ENCODE measurements around the gene MED9.

DNA sequence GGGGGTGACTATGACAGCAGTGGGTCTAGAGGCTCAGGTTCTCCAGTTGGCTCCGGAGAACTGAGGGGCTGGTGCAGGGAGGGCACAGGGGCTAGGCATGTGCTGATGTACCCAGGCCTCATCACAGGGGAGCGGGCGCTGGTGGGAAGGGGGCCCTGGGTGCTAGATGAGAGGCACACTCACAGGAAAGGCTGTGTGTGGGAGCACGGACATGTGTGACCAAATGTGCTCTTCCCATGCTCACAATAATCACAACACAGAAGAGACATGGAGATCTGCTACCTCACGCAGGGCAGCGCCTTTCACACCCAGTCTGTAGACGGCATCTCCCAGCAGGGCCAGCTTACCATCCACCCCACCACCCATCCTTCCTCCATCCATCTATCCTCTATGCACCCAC is 36.8 kb downstream of the MED9 start:
- TF ChIP-seq TAF1 (IDR thresholded peaks at IDR 0.05; ENCODE audit: low read depth, low read length) (no peak), POLR2A (IDR thresholded peaks at IDR 0.05; ENCODE audit: low read depth, low read length) (no peak), PAX5 (IDR thresholded peaks at IDR 0.05; ENCODE audit: insufficient read depth, low read length, severe bottlenecking) (no peak), POU2F2 (IDR thresholded peaks at IDR 0.05; ENCODE audit: low read depth, low read length) (no peak), POLR2AphosphoS5 (IDR thresholded peaks at IDR 0.05; ENCODE audit: low read depth, low read length) (no peak), SPI1 (IDR thresholded peaks at IDR 0.05; ENCODE audit: low read depth, low read length) (no peak)
